GM23338 (cell line): ENCODE measurements around the gene ZFP92. TPM values are rescaled to one million over a fixed set of nuclear protein-coding genes. Genes with fewer than 3 reads are reported as not detected.

Experiments used
- ATAC-seq: fragments of 200-7000 bp; cut with Tn5 transposase; 3 replicates; pipeline ENCODE4 v1.9.1; 2020
- DNase-seq: peaks from one replicate; pipeline ENCODE4 v3.0.0-alpha.2; 2015; ENCODE audit warnings: low spot score
- H2AFZ ChIP-seq: fragments of 200-600 bp; sonication (generic); 2 replicates; pipeline ENCODE4 v1.8.0; 2016; ENCODE audit warnings: antibody characterized with exemption, mild to moderate bottlenecking, moderate library complexity
- H3F3A ChIP-seq: fragments of 200-600 bp; sonication (generic); replicated peaks from 2 replicates; pipeline ENCODE4 v1.8.0; 2017; ENCODE audit warnings: antibody characterized with exemption, mixed run types, low read depth
- H3K27ac ChIP-seq: fragments of 200-600 bp; sonication (generic); 2 replicates; pipeline ENCODE4 v1.6.1; 2016; ENCODE audit warnings: low read depth
- H3K27me3 ChIP-seq: fragments of 200-600 bp; sonication (generic); 2 replicates; pipeline ENCODE4 v1.8.0; 2016; ENCODE audit warnings: mild to moderate bottlenecking, mixed run types, moderate library complexity; ENCODE audit not compliant: insufficient read depth
- H3K36me3 ChIP-seq: fragments of 200-600 bp; sonication (generic); 2 replicates; pipeline ENCODE4 v1.8.0; 2016; ENCODE audit warnings: mild to moderate bottlenecking; ENCODE audit not compliant: insufficient read depth
- H3K4me1 ChIP-seq: fragments of 200-600 bp; sonication (generic); 2 replicates; pipeline ENCODE4 v1.8.0; 2016; ENCODE audit warnings: mild to moderate bottlenecking, moderate library complexity; ENCODE audit not compliant: insufficient read depth
- H3K4me2 ChIP-seq: fragments of 200-600 bp; sonication (generic); 2 replicates; pipeline ENCODE4 v1.7.1; 2017; ENCODE audit warnings: mixed run types
- H3K4me3 ChIP-seq: fragments of 200-600 bp; sonication (generic); 2 replicates; pipeline ENCODE4 v1.6.1; 2016; ENCODE audit warnings: mixed run types
- H3K79me2 ChIP-seq: fragments of 200-600 bp; sonication (generic); replicated peaks from 2 replicates; pipeline ENCODE4 v1.8.0; 2017; ENCODE audit warnings: mild to moderate bottlenecking; ENCODE audit not compliant: insufficient read depth
- H3K9me2 ChIP-seq: fragments of 200-600 bp; sonication (generic); 2 replicates; pipeline ENCODE4 v1.8.0; 2017; ENCODE audit not compliant: insufficient read depth
- H4K20me1 ChIP-seq: fragments of 200-600 bp; sonication (generic); replicated peaks from 2 replicates; pipeline ENCODE4 v1.8.0; 2017; ENCODE audit warnings: mild to moderate bottlenecking; ENCODE audit not compliant: insufficient read depth
- H3K27ac Mint-ChIP-seq: 2 replicates; pipeline ENCODE4 v1.8.0; 2020; ENCODE audit warnings: inconsistent platforms, mild to moderate bottlenecking, moderate library complexity, mixed read lengths
- H3K27me3 Mint-ChIP-seq: 3 replicates; pipeline ENCODE4 v1.8.0; 2022; ENCODE audit warnings: low read depth, mild to moderate bottlenecking, moderate library complexity, mixed read lengths, inconsistent platforms; ENCODE audit not compliant: insufficient read depth, poor library complexity
- H3K36me3 Mint-ChIP-seq: 3 replicates; pipeline ENCODE4 v1.8.0; 2021; ENCODE audit warnings: low read depth, mild to moderate bottlenecking, inconsistent platforms, moderate library complexity, mixed read lengths
- H3K4me1 Mint-ChIP-seq: 3 replicates; pipeline ENCODE4 v1.8.0; 2020; ENCODE audit warnings: mild to moderate bottlenecking, inconsistent platforms, mixed read lengths
- H3K4me3 Mint-ChIP-seq: 3 replicates; pipeline ENCODE4 v1.8.0; 2021; ENCODE audit warnings: moderate library complexity, mild to moderate bottlenecking, inconsistent platforms, mixed read lengths
- H3K9me3 Mint-ChIP-seq: 3 replicates; pipeline ENCODE4 v1.8.0; 2020; ENCODE audit warnings: moderate library complexity, mild to moderate bottlenecking, inconsistent platforms, mixed read lengths
- CREB1 ChIP-seq: fragments of 250-450 bp; sonication (Bioruptor Pico); IDR thresholded peaks from 2 replicates; pipeline ENCODE4 v1.5.0; 2020; ENCODE audit warnings: low read depth, mild to moderate bottlenecking, moderate library complexity
- EZH2 ChIP-seq: fragments of 200-600 bp; sonication (generic); IDR thresholded peaks from one replicate; pipeline ENCODE4 v1.8.0; 2017; ENCODE audit warnings: antibody characterized with exemption, mild to moderate bottlenecking, low read depth; ENCODE audit not compliant: unreplicated experiment
- EZH2phosphoT487 ChIP-seq: fragments of 200-600 bp; sonication (generic); IDR thresholded peaks from one replicate; pipeline ENCODE4 v1.8.1; 2018; ENCODE audit warnings: antibody characterized with exemption; ENCODE audit not compliant: unreplicated experiment
- JUNB ChIP-seq: IDR thresholded peaks from one replicate; pipeline ENCODE4 v1.6.1; 2016; ENCODE audit warnings: antibody characterized with exemption; ENCODE audit not compliant: unreplicated experiment
- NANOG ChIP-seq: IDR thresholded peaks from 2 replicates; pipeline ENCODE4 v1.6.1; 2016; ENCODE audit warnings: antibody characterized with exemption, borderline replicate concordance
- POLR2AphosphoS5 ChIP-seq: IDR thresholded peaks from 2 replicates; pipeline ENCODE4 v1.6.1; 2016; ENCODE audit warnings: antibody characterized with exemption, low read depth
- STAT1 ChIP-seq: IDR thresholded peaks from one replicate; pipeline ENCODE4 v1.6.1; 2016; ENCODE audit warnings: antibody characterized with exemption; ENCODE audit not compliant: unreplicated experiment
- ZNF114 ChIP-seq: fragments of 250-450 bp; sonication (Bioruptor Pico); IDR thresholded peaks from 2 replicates; pipeline ENCODE4 v1.5.0; 2020; ENCODE audit warnings: mild to moderate bottlenecking, moderate library complexity
- ZNF331 ChIP-seq: fragments of 250-450 bp; sonication (Bioruptor Pico); IDR thresholded peaks from 2 replicates; pipeline ENCODE4 v1.5.0; 2020; ENCODE audit warnings: low read depth, mild to moderate bottlenecking, moderate library complexity
- polyA plus RNA-seq: library from polyadenylated mRNA; unstranded; fragments of >200 nt; fragmentation: Nextera tagmentation; extraction: Ambion mirVana; gene quantifications from 2 replicates; pipeline ENCODE4 v1.2.1, GENCODE V29; 2016
- total RNA-seq: library from RNA; depleted of rRNA; stranded (reverse); fragments of >200 nt; shearing (Covaris generic); gene quantifications from 2 replicates; pipeline ENCODE4 v1.2.3, GENCODE V29; 2014
- TF ChIP-seq, protein P1 (sequence below), 2 experiments: fragments of 200-600 bp in 1 of 2; sonication (generic) in 1 of 2; conservative IDR thresholded peaks; 2 replicates each; pipeline versions ENCODE4 v1.5.1 to v1.6.1; 2016 to 2017; ENCODE audit warnings: antibody characterized with exemption in 2 of 2, low read depth in 2 of 2, mild to moderate bottlenecking in 2 of 2, moderate library complexity in 1 of 2
- TF ChIP-seq, protein P2 (sequence below): IDR thresholded peaks from one replicate; pipeline ENCODE4 v1.6.1; 2018; ENCODE audit warnings: antibody characterized with exemption; ENCODE audit not compliant: unreplicated experiment
- TF ChIP-seq, protein P3 (sequence below): IDR thresholded peaks from 2 replicates; pipeline ENCODE4 v1.6.1; 2016; ENCODE audit warnings: antibody characterized with exemption
- TF ChIP-seq, protein P4 (sequence below): fragments of 250-450 bp; sonication (Bioruptor Pico); IDR thresholded peaks from 2 replicates; pipeline ENCODE4 v1.5.0; 2020; ENCODE audit warnings: mild to moderate bottlenecking, moderate library complexity

The ZFP92 gene
- total and polyA plus RNA-seq, 2 experiments from 2014 or later = 0.05 to 0.52 TPM

DNA sequence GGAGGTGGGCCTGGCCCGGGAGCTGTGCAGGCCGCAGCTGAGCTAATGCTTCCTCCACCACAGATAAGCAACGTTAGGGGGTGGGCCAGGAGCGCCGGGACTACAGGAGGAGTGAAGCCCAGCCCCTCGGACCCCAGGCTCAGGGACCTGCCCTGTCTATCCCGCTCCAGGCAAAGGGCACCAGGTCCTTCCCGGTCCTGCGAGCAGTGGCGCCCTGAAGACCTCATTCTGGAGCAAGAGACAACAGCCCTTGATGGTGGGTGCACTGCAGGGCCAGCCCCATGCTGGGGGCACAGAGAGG lies 35.3 kb downstream of the ZFP92 start:
- H3K27ac Mint-ChIP-seq = no peak overlapping the region
- Histone ChIP-seq H2AFZ (no peak overlapping the region), H3K36me3 (no peaks in the 10 kb centered on the region), H3K27ac (no peak overlapping the region), H3K9me2 (no peaks in the 10 kb centered on the region), H3K79me2 (no peaks in the 10 kb centered on the region), H3K4me3 (no peak overlapping the region), H3F3A (no peaks in the 10 kb centered on the region), H3K27me3 (no peaks in the 10 kb centered on the region), H4K20me1 (no peaks in the 10 kb centered on the region), H3K4me1 (no peaks in the 10 kb centered on the region), H3K4me2 (no peak overlapping the region)
- no peak overlapping the region for H3K4me3 Mint-ChIP-seq
- H3K4me1 Mint-ChIP-seq = no peaks in the 10 kb centered on the region
- ATAC-seq (no peak), DNase-seq (no peak)
- H3K9me3 Mint-ChIP-seq = no peaks in the 10 kb centered on the region
- TF ChIP-seq, protein P1, sequence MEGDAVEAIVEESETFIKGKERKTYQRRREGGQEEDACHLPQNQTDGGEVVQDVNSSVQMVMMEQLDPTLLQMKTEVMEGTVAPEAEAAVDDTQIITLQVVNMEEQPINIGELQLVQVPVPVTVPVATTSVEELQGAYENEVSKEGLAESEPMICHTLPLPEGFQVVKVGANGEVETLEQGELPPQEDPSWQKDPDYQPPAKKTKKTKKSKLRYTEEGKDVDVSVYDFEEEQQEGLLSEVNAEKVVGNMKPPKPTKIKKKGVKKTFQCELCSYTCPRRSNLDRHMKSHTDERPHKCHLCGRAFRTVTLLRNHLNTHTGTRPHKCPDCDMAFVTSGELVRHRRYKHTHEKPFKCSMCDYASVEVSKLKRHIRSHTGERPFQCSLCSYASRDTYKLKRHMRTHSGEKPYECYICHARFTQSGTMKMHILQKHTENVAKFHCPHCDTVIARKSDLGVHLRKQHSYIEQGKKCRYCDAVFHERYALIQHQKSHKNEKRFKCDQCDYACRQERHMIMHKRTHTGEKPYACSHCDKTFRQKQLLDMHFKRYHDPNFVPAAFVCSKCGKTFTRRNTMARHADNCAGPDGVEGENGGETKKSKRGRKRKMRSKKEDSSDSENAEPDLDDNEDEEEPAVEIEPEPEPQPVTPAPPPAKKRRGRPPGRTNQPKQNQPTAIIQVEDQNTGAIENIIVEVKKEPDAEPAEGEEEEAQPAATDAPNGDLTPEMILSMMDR (conservative IDR thresholded peaks at IDR 0.05; ENCODE audit: low read depth in 2 of 2) = no peak
- no peak for TF ChIP-seq EZH2phosphoT487
- TF ChIP-seq ZNF331 (CRISPR knock-in tag) = no peak
- no peak for TF ChIP-seq POLR2AphosphoS5
- TF ChIP-seq, protein P2, sequence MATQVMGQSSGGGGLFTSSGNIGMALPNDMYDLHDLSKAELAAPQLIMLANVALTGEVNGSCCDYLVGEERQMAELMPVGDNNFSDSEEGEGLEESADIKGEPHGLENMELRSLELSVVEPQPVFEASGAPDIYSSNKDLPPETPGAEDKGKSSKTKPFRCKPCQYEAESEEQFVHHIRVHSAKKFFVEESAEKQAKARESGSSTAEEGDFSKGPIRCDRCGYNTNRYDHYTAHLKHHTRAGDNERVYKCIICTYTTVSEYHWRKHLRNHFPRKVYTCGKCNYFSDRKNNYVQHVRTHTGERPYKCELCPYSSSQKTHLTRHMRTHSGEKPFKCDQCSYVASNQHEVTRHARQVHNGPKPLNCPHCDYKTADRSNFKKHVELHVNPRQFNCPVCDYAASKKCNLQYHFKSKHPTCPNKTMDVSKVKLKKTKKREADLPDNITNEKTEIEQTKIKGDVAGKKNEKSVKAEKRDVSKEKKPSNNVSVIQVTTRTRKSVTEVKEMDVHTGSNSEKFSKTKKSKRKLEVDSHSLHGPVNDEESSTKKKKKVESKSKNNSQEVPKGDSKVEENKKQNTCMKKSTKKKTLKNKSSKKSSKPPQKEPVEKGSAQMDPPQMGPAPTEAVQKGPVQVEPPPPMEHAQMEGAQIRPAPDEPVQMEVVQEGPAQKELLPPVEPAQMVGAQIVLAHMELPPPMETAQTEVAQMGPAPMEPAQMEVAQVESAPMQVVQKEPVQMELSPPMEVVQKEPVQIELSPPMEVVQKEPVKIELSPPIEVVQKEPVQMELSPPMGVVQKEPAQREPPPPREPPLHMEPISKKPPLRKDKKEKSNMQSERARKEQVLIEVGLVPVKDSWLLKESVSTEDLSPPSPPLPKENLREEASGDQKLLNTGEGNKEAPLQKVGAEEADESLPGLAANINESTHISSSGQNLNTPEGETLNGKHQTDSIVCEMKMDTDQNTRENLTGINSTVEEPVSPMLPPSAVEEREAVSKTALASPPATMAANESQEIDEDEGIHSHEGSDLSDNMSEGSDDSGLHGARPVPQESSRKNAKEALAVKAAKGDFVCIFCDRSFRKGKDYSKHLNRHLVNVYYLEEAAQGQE = no peak
- TF ChIP-seq CREB1 (CRISPR knock-in tag) = no peak
- no peak for TF ChIP-seq JUNB
- no peak for TF ChIP-seq NANOG
- TF ChIP-seq, protein P3, sequence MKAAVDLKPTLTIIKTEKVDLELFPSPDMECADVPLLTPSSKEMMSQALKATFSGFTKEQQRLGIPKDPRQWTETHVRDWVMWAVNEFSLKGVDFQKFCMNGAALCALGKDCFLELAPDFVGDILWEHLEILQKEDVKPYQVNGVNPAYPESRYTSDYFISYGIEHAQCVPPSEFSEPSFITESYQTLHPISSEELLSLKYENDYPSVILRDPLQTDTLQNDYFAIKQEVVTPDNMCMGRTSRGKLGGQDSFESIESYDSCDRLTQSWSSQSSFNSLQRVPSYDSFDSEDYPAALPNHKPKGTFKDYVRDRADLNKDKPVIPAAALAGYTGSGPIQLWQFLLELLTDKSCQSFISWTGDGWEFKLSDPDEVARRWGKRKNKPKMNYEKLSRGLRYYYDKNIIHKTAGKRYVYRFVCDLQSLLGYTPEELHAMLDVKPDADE = no peak
- TF ChIP-seq, protein P4, sequence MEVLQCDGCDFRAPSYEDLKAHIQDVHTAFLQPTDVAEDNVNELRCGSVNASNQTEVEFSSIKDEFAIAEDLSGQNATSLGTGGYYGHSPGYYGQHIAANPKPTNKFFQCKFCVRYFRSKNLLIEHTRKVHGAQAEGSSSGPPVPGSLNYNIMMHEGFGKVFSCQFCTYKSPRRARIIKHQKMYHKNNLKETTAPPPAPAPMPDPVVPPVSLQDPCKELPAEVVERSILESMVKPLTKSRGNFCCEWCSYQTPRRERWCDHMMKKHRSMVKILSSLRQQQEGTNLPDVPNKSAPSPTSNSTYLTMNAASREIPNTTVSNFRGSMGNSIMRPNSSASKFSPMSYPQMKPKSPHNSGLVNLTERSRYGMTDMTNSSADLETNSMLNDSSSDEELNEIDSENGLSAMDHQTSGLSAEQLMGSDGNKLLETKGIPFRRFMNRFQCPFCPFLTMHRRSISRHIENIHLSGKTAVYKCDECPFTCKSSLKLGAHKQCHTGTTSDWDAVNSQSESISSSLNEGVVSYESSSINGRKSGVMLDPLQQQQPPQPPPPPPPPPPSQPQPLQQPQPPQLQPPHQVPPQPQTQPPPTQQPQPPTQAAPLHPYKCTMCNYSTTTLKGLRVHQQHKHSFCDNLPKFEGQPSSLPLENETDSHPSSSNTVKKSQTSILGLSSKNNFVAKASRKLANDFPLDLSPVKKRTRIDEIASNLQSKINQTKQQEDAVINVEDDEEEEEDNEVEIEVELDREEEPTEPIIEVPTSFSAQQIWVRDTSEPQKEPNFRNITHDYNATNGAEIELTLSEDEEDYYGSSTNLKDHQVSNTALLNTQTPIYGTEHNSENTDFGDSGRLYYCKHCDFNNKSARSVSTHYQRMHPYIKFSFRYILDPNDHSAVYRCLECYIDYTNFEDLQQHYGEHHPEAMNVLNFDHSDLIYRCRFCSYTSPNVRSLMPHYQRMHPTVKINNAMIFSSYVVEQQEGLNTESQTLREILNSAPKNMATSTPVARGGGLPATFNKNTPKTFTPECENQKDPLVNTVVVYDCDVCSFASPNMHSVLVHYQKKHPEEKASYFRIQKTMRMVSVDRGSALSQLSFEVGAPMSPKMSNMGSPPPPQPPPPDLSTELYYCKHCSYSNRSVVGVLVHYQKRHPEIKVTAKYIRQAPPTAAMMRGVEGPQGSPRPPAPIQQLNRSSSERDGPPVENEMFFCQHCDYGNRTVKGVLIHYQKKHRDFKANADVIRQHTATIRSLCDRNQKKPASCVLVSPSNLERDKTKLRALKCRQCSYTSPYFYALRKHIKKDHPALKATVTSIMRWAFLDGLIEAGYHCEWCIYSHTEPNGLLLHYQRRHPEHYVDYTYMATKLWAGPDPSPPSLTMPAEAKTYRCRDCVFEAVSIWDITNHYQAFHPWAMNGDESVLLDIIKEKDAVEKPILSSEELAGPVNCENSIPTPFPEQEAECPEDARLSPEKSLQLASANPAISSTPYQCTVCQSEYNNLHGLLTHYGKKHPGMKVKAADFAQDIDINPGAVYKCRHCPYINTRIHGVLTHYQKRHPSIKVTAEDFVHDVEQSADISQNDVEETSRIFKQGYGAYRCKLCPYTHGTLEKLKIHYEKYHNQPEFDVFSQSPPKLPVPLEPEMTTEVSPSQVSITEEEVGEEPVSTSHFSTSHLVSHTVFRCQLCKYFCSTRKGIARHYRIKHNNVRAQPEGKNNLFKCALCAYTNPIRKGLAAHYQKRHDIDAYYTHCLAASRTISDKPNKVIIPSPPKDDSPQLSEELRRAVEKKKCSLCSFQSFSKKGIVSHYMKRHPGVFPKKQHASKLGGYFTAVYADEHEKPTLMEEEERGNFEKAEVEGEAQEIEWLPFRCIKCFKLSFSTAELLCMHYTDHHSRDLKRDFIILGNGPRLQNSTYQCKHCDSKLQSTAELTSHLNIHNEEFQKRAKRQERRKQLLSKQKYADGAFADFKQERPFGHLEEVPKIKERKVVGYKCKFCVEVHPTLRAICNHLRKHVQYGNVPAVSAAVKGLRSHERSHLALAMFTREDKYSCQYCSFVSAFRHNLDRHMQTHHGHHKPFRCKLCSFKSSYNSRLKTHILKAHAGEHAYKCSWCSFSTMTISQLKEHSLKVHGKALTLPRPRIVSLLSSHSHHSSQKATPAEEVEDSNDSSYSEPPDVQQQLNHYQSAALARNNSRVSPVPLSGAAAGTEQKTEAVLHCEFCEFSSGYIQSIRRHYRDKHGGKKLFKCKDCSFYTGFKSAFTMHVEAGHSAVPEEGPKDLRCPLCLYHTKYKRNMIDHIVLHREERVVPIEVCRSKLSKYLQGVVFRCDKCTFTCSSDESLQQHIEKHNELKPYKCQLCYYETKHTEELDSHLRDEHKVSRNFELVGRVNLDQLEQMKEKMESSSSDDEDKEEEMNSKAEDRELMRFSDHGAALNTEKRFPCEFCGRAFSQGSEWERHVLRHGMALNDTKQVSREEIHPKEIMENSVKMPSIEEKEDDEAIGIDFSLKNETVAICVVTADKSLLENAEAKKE (CRISPR knock-in tag) = no peak
- no peak for TF ChIP-seq ZNF114
- no peak for TF ChIP-seq STAT1
- TF ChIP-seq EZH2 = no peak
- no peaks in the 10 kb centered on the region for H3K36me3 Mint-ChIP-seq
- peaks cover 5% of the 10 kb centered on the region for H3K27me3 Mint-ChIP-seq
